GM12874 (cell line): ENCODE data around the gene KRT3.

Experiments
- CTCF ChIP-seq: IDR thresholded peaks from 2 replicates; pipeline ENCODE4 v1.5.1; 2011; ENCODE audit warnings: low read depth, mild to moderate bottlenecking, control low read depth, low read length, moderate library complexity; ENCODE audit not compliant: insufficient read depth

KRT3 gene

GRCh38 chr12:52777566-52777965 is 18.4 kb downstream of the KRT3 start:
- TF ChIP-seq CTCF, result no peak

GRCh38 chr12:52776913-52777395 is 19.0 kb downstream of the KRT3 start, which contains the start of gene KRT76:
TSS of gene KRT76 (minus strand) at chr12:52777345. CDS start at chr12:52777291, 54 bp downstream.
- no peak for TF ChIP-seq CTCF

- TF ChIP-seq CTCF, result no peak
Observed at GRCh38 chr12:52776435-52776834, 19.5 kb downstream of the KRT3 start.

- TF ChIP-seq CTCF, result no peak
Observed at GRCh38 chr12:52774629-52775250, 21.2 kb downstream of the KRT3 start.

- TF ChIP-seq CTCF, result no peak
Observed at GRCh38 chr12:52772772-52773171, 23.1 kb downstream of the KRT3 start.

- no peak for TF ChIP-seq CTCF
Observed at GRCh38 chr12:52772188-52772587, 23.7 kb downstream of the KRT3 start.

- no peak for TF ChIP-seq CTCF
Observed at GRCh38 chr12:52771505-52771904, 24.4 kb downstream of the KRT3 start.
